ENCODE measurements around the gene SLC17A7. TPM values are rescaled to one million over a fixed set of nuclear protein-coding genes. Genes with fewer than 3 reads are reported as not detected.

The SLC17A7 gene
- total and polyA plus RNA-seq, 12 donors, result 0.17 to 2.3 (median 0.92) TPM

DNA sequence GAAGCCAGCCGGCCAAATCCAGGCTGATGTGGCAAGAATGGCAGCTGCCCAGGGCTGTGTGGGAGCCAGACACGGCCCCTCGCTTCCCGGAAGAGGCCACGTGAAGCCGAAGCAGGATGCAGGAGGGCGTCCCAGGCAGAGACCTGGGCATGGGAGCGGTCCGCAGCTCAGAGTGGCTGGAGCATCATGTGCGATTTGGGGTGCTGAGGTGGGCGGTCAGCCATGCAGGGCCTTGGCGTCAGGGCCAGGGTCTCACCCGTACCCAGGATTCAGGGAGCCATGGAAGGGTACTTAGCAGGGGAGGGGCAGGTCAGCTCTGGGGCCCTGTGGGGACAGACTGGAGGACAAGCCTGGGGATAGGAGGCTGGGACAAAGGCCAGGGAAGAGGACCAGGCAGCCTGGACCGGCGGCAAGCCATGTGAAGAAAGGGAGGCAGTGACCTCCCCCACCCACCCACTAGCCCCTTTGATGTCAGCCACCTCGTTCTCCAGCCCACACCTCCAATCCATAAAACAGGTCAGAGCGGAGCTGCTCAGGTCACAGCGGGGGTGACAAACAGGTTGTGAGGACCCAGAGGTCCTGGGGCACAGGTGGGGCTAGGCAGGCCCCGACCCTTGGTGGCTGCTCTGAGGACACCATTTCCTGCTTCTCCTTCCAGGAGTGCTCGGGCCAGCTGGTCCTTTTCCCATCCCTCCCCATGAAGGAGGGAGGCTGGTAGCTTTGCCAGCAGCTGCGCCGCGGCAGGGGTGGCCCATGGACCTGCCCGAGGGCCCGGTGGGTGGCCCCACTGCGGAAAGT is 51.0 kb downstream of the SLC17A7 start:
- WGBS, 2 donors, result 61 to 71% methylated on average over 26 of the region's 26 CpGs
- intact Hi-C loops (cut with DNase I), result loop anchor here in 5 of 10 donors (5.0 to 10.0 kb wide), 5 partner anchors 47 to 182 kb away; partner anchors contain the start of gene SLC17A7 (in 1 of the 5)

DNA sequence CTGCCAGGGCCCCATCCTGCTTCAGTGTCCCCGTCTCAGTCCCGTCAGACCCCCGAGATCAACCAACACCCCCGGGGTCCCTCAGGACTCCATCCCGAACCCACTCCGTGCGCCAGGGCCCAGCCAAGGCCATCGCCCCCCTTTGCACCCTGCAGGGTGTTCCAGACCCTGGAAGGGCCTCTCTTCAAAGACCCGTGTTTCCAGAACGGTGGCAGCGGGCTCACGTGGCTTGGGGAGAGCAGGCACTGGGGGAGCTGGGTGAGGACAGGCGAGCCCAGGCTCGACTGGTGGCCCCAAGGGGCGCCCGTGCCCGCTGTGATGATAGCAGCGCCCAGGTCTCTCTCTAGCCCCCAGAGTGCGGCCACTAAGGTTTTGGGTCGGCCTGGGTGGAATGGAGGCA is 51.9 kb downstream of the SLC17A7 start:
- intact Hi-C loops (cut with DNase I), result no loop called here
- ATAC-seq (no peak), DNase-seq (no peak)
- Histone ChIP-seq H3K4me1 (peaks cover 0 to 6% (median 0%) of the 10 kb centered on the region in 9 donors), H3K27me3 (peaks cover 0 to 39% (median 5%) of the 10 kb centered on the region in 7 donors), H3K4me3 (no peak overlapping the region), H3K9me3 (no peaks in the 10 kb centered on the region), H3K27ac (no peak overlapping the region), H3K36me3 (no peaks in the 10 kb centered on the region)
- WGBS, 2 donors, result 87 to 89% methylated on average over 20 of the region's 20 CpGs
- TF ChIP-seq, protein P1, sequence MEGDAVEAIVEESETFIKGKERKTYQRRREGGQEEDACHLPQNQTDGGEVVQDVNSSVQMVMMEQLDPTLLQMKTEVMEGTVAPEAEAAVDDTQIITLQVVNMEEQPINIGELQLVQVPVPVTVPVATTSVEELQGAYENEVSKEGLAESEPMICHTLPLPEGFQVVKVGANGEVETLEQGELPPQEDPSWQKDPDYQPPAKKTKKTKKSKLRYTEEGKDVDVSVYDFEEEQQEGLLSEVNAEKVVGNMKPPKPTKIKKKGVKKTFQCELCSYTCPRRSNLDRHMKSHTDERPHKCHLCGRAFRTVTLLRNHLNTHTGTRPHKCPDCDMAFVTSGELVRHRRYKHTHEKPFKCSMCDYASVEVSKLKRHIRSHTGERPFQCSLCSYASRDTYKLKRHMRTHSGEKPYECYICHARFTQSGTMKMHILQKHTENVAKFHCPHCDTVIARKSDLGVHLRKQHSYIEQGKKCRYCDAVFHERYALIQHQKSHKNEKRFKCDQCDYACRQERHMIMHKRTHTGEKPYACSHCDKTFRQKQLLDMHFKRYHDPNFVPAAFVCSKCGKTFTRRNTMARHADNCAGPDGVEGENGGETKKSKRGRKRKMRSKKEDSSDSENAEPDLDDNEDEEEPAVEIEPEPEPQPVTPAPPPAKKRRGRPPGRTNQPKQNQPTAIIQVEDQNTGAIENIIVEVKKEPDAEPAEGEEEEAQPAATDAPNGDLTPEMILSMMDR (IDR thresholded peaks at IDR 0.05), result no peak

More for the DNA sequence above, 51.0 kb downstream of the SLC17A7 start:
- no peak for ATAC-seq
- peaks cover 1 to 47% (median 5%) of the 10 kb centered on the region in 7 donors for H3K27me3 ChIP-seq
- TF ChIP-seq, protein P1 (IDR thresholded peaks at IDR 0.05), result no peak
- H3K27ac ChIP-seq, result no peak overlapping the region
- DNase-seq, result no peak
- H3K4me1 ChIP-seq, result peaks cover 0 to 6% (median 0%) of the 10 kb centered on the region in 9 donors
- H3K4me3 ChIP-seq, result no peak overlapping the region
- no peaks in the 10 kb centered on the region for H3K36me3 ChIP-seq
- no peaks in the 10 kb centered on the region for H3K9me3 ChIP-seq

DNA sequence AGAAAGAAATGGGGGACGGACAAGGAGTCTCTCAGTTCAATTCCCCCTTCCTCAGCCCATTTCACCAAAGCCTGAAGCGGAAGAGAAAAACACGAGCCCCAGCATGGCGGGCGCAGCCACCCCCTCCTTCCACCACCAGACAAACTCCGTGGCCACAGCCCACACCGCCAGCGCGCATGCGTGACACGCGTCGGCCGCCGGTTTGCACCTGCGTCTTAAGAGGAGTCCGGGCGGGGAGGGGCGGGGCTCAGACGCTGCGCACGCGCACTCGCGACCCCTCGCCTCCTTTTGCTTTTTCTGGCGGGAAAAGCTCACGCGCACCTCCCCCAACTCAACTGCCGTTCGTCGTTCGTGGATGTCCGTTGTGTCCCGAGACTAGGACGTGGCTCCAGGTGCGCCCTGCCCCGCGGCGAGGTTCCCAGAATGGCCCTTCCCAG is 53.4 kb downstream of the SLC17A7 start, which contains the start of gene KASH5:
Gene KASH5 (plus strand): TSS at position 314 of the 437 bp plus-strand sequence. CDS start 2,635 bp downstream, outside the sequence.
- no peaks in the 10 kb centered on the region for H3K36me3 ChIP-seq
- peaks cover 0 to 4% (median 0%) of the 10 kb centered on the region in 11 donors for H3K9me3 ChIP-seq
- WGBS, 2 donors, result 39 to 55% methylated on average over 32 to 40 of the region's 40 CpGs
- DNase-seq (peak; percentile 73 to 86), ATAC-seq (peak; percentile 48 to 91 (median 82))
- H3K4me3 ChIP-seq, result peak within 1 kb of the TSS in 3 of 10 donors; percentile 17 to 34 (median 22)
- intact Hi-C loops (cut with DNase I), result no loop called here
- H3K27ac ChIP-seq, result no peak within 1 kb of the TSS
- peaks cover 0 to 6% (median 0%) of the 10 kb centered on the region in 9 donors for H3K4me1 ChIP-seq
- H3K27me3 ChIP-seq, result peaks cover 0 to 32% (median 5%) of the 10 kb centered on the region in 7 donors
- TF ChIP-seq, protein P1 (IDR thresholded peaks at IDR 0.05), result no peak

DNA sequence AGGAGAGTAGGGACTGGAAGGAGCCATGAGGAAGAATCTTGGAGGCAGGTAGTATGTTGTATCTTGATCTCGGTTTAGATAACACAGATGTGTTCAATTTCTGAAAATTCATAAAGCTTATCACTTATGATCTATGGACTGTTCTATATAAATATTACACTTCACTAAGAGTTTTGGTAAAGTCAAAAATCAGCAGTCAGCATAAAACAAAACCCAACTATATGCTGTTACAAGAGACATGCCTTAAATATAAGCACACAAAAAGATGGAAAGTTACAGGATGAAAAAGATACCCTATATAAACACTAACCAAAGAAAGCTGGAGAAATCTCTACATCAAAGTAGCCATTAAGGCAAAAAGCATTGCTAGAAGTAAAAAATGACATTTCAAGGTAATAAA is 57.7 kb downstream of the SLC17A7 start:
- H3K4me3 ChIP-seq, result no peak overlapping the region
- no peaks in the 10 kb centered on the region for H3K36me3 ChIP-seq
- peaks cover 0 to 14% (median 0%) of the 10 kb centered on the region in 7 donors for H3K27me3 ChIP-seq
- DNase-seq (no peak), ATAC-seq (no peak)
- H3K27ac ChIP-seq, result no peak overlapping the region
- WGBS, 2 donors, result 42 to 92% methylated on average over 1 of the region's 1 CpG
- H3K9me3 ChIP-seq, result peaks cover 0 to 17% (median 10%) of the 10 kb centered on the region in 11 donors
- TF ChIP-seq, protein P1 (IDR thresholded peaks at IDR 0.05), result no peak
- H3K4me1 ChIP-seq, result no peaks in the 10 kb centered on the region
- intact Hi-C loops (cut with DNase I), result no loop called here
